Chondrocyte (in vitro differentiated cells): ENCODE measurements around the gene FREM2. TPM values are rescaled to one million over a fixed set of nuclear protein-coding genes. Genes with fewer than 3 reads are reported as not detected.
A peak's percentile ranks its signal among the peaks of the same experiment; 100 is the strongest.

Source experiments
- DNase-seq: peaks from one replicate; pipeline ENCODE4 v3.0.0; 2021; ENCODE audit warnings: mixed read lengths, low spot score
- H3K27ac Mint-ChIP-seq: one replicate; pipeline ENCODE4 v1.8.0; 2021; ENCODE audit warnings: mild to moderate bottlenecking, moderate library complexity, mixed read lengths; ENCODE audit not compliant: unreplicated experiment
- H3K27me3 Mint-ChIP-seq: 2 replicates; pipeline ENCODE4 v1.8.0; 2021; ENCODE audit warnings: low read depth, mixed read lengths
- H3K36me3 Mint-ChIP-seq: 2 replicates; pipeline ENCODE4 v1.8.0; 2021; ENCODE audit warnings: low read depth, mixed read lengths
- H3K4me1 Mint-ChIP-seq: 2 replicates; pipeline ENCODE4 v1.8.0; 2021; ENCODE audit warnings: low read depth, mild to moderate bottlenecking, mixed read lengths
- H3K4me3 Mint-ChIP-seq: one replicate; pipeline ENCODE4 v1.8.0; 2021; ENCODE audit warnings: mild to moderate bottlenecking, moderate library complexity, mixed read lengths; ENCODE audit not compliant: unreplicated experiment
- H3K9me3 Mint-ChIP-seq: 2 replicates; pipeline ENCODE4 v1.8.0; 2021; ENCODE audit warnings: low read depth, mixed read lengths
- CTCF ChIP-seq: fragments of 200-600 bp; sonication (generic); IDR thresholded peaks from 2 replicates; pipeline ENCODE4 v1.5.0; 2021; ENCODE audit warnings: antibody characterized with exemption, mild to moderate bottlenecking, moderate library complexity
- total RNA-seq: library from RNA; stranded (reverse); gene quantifications from 3 replicates; pipeline ENCODE4 v1.2.1, GENCODE V29; 2021

FREM2 gene
- total RNA-seq, 1 donor from 2014 or later, result 0.07 TPM

GRCh38 chr13:38755793-38756192 lies 68.9 kb downstream of the FREM2 start:
- H3K36me3 Mint-ChIP-seq, result no peaks in the 10 kb centered on the region
- H3K4me3 Mint-ChIP-seq, result no peak overlapping the region
- H3K27me3 Mint-ChIP-seq, result peaks cover 17% of the 10 kb centered on the region
- TF ChIP-seq CTCF, result no peak
- H3K4me1 Mint-ChIP-seq, result no peaks in the 10 kb centered on the region
- no peak overlapping the region for H3K27ac Mint-ChIP-seq
- no peak for DNase-seq
- no peaks in the 10 kb centered on the region for H3K9me3 Mint-ChIP-seq

- no peak overlapping the region for H3K4me3 Mint-ChIP-seq
- no peaks in the 10 kb centered on the region for H3K4me1 Mint-ChIP-seq
- peaks cover 26% of the 10 kb centered on the region for H3K27me3 Mint-ChIP-seq
- no peak overlapping the region for H3K27ac Mint-ChIP-seq
- TF ChIP-seq CTCF, result no peak
- no peak for DNase-seq
- no peaks in the 10 kb centered on the region for H3K9me3 Mint-ChIP-seq
- H3K36me3 Mint-ChIP-seq, result no peaks in the 10 kb centered on the region
These were observed 71.4 kb downstream of the FREM2 start for GRCh38 chr13:38758277-38758676.

- no peaks in the 10 kb centered on the region for H3K36me3 Mint-ChIP-seq
- H3K27ac Mint-ChIP-seq, result no peak overlapping the region
- no peak overlapping the region for H3K4me3 Mint-ChIP-seq
- TF ChIP-seq CTCF, result no peak
- no peaks in the 10 kb centered on the region for H3K9me3 Mint-ChIP-seq
- peaks cover 23% of the 10 kb centered on the region for H3K27me3 Mint-ChIP-seq
- no peaks in the 10 kb centered on the region for H3K4me1 Mint-ChIP-seq
- no peak for DNase-seq
These were observed 72.5 kb downstream of the FREM2 start for GRCh38 chr13:38759390-38759789.

GRCh38 chr13:38763446-38764381 lies 76.8 kb downstream of the FREM2 start:
- no peak for DNase-seq
- TF ChIP-seq CTCF, result peak; percentile 84
- no peak overlapping the region for H3K4me3 Mint-ChIP-seq
- H3K4me1 Mint-ChIP-seq, result peaks cover 5% of the 10 kb centered on the region
- H3K9me3 Mint-ChIP-seq, result no peaks in the 10 kb centered on the region
- peaks cover 18% of the 10 kb centered on the region for H3K27me3 Mint-ChIP-seq
- no peaks in the 10 kb centered on the region for H3K36me3 Mint-ChIP-seq
- no peak overlapping the region for H3K27ac Mint-ChIP-seq

- TF ChIP-seq CTCF, result no peak
- no peaks in the 10 kb centered on the region for H3K9me3 Mint-ChIP-seq
- peaks cover 6% of the 10 kb centered on the region for H3K27me3 Mint-ChIP-seq
- peaks cover 5% of the 10 kb centered on the region for H3K4me1 Mint-ChIP-seq
- H3K36me3 Mint-ChIP-seq, result no peaks in the 10 kb centered on the region
- no peak overlapping the region for H3K27ac Mint-ChIP-seq
- H3K4me3 Mint-ChIP-seq, result no peak overlapping the region
- DNase-seq, result no peak
These were observed 79.9 kb downstream of the FREM2 start for GRCh38 chr13:38766799-38767198.
